HG03108 (cell line): ENCODE results near the gene KCNK2.

Source experiments
- ATAC-seq: cut with Tn5 transposase; IDR thresholded peaks from one replicate; pipeline ENCODE4 v1.9.1; 2021; ENCODE audit warnings: moderate library complexity; ENCODE audit not compliant: unreplicated experiment

Gene KCNK2

DNA sequence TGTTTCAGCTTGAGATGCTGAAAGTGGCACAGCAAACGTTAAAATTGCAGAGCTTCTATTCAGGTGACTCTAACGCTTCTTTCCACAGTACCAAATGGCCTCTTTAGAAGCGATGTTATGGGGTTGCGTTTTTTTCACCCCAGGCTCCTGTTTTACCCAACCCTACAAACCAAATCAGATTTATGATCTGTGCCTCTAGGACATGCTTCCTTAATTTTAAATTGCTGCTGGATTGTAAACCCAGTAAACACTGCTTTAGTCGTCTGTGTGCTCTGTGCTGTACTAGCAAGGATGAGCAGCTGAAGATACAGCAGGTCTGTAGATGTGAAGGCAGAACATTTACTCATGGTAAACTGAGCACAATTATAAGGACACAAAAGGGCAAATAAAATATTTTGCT lies 13.0 kb downstream of the KCNK2 start:
- no peak for ATAC-seq

DNA sequence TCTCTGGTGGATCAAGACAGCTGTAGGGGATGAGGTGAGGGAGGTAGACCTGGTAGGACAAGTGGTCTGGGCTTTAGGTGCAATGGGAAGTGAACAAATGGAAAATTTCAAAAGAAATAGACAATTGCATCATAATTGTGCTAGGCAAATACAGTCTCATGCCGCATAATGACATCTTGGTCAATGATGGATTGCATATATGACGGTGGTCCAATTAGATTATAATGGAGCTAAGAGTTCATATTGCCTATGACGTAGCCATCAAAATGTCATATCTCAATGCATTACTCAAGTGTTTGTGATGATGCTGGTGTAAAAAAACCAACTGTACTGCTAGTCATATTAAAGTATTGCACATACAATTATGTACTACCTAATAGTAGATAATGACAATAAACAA lies 19.0 kb downstream of the KCNK2 start:
- ATAC-seq: no peak

- no peak for ATAC-seq
Observed at GRCh38 chr1:215104283-215104682, 21.7 kb downstream of the KCNK2 start.

GRCh38 chr1:215106067-215106466 lies 23.5 kb downstream of the KCNK2 start:
- no peak for ATAC-seq

GRCh38 chr1:215109171-215109570 lies 26.6 kb downstream of the KCNK2 start:
- ATAC-seq: no peak

DNA sequence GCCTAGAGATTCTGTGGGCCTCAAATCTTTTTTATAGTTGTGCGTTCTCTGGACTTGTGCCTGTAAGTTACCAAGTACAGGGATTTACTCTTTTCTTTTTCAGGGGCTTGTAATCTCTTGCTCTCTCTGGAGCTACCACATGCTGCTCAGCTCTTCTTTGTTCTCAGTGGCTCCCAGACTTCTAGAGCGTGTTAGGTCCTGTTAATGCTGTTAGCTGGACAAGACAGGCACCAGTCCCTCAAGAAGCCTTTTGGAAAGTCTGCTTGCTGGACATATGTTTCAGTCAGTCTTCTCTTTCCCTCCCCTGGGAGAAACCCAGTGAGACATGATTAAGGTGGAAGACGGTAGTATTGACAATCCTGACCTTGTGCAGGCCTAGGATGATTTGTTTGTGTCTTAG lies 29.4 kb downstream of the KCNK2 start:
- no peak for ATAC-seq

GRCh38 chr1:215113776-215114153 lies 31.2 kb downstream of the KCNK2 start:
- no peak for ATAC-seq

DNA sequence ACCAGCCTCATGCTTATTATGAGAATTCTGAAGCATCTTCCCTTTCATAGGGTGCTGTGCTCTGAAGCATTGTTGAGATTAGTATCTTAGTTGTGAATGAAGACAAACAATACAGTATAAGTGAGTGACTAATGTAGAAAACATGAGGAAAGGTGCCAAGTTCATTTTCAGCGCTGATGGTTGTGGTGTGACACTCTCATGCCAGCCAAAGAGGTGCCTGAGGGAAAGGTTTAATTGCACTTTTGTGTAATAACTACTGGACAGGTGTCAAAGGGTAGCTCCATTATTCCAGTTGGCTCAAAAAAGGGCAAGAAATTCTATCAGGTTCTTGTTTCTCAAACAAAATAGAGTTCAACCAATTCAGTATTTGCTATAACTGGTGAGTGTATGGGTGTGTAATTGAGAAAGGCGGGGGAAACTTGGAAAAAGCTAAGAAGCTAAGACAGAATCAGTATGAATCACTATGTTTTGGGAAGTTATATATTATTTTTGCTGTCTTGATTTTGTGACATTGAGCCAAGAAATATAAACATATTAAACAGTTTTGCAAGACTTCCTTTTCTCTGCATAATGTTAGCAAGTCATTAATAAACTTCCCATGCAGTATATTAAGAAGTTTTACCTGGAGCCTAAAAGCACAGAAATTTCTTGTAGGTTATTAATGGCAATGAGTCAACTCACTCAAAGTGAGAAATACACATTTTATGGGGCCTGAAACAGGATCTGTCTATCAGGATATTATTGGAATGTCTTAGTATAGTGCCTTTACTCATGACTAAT lies 31.8 kb downstream of the KCNK2 start:
- no peak for ATAC-seq

DNA sequence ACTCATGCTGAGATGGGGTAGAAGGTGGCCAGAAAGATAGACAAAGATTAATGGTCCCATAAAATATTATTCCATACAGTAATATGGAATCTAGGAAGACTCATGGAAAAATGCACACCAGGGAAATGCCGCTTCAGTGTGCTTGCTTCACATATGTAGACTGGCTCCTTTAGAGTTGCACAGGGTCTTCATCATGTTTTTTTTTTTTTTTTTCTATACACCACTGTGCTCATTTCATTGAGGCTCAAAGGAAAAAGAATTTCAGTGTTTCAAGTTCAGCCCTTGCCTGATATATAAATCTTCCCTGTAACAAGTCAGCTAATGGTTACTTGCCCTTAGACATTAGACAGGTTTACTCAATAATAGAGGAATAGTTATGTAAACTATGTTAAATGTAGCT lies 33.2 kb downstream of the KCNK2 start:
- ATAC-seq: no peak

DNA sequence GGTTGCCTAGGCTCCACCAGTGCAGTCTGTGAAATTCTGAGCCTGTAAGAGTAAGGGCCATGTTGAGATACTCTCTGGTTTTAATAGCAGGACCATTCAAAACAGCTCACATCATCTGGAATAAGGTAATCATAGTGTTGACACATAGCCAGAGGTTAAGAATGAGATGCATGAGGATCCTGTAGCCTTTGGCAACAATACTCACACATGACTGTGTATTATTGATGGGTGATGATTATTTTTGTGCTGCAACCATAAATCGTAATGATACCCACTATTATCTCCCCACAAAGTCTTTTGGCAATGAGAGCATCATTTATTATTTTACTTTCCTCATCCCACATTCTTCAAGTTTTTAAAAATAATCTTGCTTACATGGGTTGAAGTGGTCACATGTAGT lies 35.5 kb downstream of the KCNK2 start:
- ATAC-seq: no peak

DNA sequence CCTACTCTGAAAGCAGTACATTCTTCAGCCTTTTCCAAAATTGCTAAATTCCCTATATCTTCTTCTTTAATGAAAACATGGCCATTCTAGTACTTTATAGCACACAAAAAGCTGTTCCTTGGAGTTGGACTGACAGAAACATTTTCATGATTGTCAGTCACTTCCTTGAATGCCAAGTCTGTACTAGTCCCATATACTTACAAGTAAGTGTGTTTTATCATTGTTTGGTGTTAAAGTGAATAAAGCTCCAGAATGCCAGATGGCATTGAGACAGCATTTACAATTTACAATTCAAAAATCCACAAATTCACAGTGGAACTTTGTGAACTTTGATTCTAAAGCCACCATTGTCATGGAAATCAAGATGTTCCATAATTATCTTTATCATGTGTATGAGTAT lies 36.5 kb downstream of the KCNK2 start:
- no peak for ATAC-seq

- no peak for ATAC-seq
Observed at GRCh38 chr1:215119719-215120365, 37.3 kb downstream of the KCNK2 start.

DNA sequence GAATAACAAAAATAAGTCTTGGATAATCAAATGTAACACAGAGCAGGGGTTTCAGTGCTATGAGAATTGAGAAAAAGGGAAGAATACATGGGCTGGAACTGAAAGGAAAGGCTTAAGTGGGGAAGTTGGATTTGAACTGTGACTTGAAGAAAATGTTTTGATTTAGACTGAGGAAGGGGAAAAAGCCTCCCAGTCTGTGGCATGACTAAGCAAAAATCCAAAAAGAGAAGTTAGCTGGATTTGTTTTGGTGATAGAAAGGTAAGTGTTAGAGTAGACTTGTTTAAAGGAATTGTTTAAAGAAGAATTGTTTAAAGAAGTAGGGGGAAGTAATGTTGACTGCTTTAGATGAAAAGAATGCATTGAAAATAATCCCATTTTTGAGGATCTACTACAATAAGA lies 46.0 kb downstream of the KCNK2 start:
- ATAC-seq: no peak

DNA sequence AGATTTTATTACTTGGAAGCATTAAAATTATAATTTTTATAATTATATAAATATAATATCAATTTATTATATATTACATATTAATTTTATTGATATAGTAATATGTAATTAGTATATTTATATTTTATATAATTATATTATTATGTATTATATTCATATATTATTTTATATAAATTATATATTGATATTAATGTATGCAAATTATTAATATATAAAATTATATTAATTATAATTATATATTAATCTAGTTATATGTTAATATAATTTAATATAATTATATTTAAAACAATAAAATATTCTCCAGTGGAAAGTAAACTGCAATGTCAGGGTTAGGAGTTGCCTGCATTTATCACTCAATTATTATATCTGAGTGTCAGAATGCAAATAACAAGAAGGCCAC lies 48.8 kb downstream of the KCNK2 start:
- ATAC-seq: no peak

DNA sequence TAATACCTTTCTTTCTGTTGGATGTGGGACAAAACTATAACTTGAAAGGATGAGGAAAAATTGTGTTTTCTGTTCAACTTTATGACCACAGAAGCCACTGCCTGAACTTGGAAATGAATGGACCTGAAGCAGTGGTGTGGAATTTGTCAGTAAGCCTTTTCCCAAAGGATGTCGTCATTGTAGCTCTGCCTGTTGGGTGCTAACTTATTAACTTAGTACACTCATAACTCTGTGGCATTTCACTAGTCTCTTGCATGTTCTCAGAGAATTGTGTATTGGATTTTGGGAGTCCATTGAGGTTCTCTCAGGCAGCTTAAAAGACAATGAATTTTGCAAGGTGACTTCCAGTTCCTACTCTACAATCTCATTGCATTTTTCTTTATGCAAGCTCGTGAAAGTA lies 49.6 kb downstream of the KCNK2 start:
- no peak for ATAC-seq

GRCh38 chr1:215133532-215133931 lies 51.0 kb downstream of the KCNK2 start:
- ATAC-seq: no peak

- no peak for ATAC-seq
Observed at GRCh38 chr1:215137985-215138384, 55.4 kb downstream of the KCNK2 start.

- no peak for ATAC-seq
Observed at GRCh38 chr1:215140135-215140534, 57.6 kb downstream of the KCNK2 start.

DNA sequence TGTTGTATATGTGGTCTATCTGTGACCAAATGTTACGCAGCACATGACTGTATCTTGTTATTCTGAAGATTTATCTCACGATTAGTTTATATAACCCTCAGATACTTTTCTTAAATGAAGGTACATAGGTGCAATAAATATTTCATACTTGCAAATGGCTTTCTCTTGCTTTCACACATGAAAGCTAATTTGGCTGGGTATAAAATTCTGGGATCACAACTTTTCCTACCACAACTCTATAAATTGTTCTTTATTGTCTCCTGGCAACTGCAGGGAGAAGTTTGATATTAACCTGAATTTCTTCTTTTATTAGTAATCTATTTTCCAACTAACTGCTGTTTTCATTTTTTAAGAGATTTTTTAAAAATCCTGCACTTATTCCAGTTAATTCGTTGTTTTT lies 58.9 kb downstream of the KCNK2 start:
- ATAC-seq: no peak

DNA sequence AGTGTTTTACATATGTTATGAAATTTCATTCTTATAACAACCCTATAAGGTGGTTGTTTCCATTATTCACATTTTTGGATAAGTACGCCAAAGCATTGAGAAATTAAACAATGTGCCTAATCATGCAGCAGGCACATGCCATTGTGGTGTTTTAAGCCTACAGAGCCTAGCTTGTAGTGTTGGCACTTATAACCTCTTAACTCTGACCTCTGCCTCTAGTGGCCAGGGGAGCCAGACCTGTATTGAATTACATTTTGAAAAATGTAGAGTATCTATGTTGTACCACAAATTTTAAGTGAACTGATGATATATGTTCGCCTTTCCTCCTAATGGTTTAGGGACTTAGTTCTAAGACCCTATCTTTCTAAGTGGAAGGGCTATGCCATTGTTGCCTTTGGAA lies 61.0 kb downstream of the KCNK2 start:
- no peak for ATAC-seq

DNA sequence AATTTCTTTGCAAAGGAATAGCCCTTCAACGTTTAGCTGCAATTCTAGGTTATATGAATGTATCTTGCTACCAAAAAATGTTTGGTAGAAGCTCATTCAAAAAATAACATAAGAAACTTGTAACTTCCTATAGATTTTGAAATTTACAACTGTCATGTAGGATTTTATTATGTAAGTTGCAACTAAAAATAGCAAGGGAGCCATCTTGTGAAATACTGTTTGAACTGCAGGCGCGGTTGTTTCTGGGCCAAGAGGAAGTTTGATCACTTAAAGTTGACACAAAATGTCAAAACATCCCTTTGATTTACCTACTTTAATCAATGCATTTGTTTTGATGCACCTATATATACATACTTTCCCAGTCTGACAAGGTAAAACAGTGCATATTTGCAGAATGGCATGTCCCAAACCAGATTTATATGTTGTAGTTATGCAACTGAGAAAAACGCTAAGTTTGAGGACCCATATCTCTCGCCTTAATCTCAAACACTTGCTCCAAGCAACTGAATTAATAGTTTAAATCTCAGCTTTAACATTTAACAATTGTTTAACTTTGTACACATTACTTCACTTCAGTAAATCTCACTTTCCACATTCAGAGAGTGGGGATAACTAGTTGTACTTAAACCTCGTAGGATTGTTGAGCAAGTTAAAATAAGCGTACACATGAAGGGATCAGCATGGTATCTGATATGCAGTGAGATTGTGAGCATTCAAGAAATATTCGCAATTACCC lies 63.9 kb downstream of the KCNK2 start:
- no peak for ATAC-seq

DNA sequence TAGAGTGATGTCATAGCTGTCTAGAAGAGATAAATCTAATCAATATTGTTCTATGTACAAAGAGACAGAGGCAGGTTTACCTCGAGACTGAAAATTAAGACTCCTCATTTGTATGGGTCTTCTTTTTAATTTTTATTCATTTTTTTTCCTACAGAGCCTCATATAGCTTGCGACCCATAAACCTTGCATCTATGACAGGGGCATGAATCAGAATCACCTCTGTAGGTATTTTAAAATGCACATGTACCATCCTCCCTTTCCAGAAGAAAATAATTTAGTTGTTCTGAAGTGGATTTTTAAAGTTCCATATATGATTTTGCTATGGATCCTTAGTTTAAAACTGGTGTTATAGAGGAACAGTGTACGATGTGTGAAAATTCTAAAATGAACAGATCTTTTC lies 64.5 kb downstream of the KCNK2 start:
- ATAC-seq: no peak
